Putamen (tissue), 1 donor: ENCODE measurements around the gene CTNND1.
"Not testable (repeated sequence)": the region's sequence is repeated elsewhere in the genome, so short reads cannot be mapped to it uniquely, and the experiment has no call there.

ENCODE experiments used
- DNase-seq: peaks from one replicate; pipeline ENCODE4 v3.0.0-alpha.2; 2016; ENCODE audit warnings: low spot score

Gene CTNND1

GRCh38 chr11:57761301-57762234 is at the start of gene CTNND1:
CTNND1 (plus strand) TSS chr11:57761802; CDS start chr11:57791479, 29,677 bp downstream.
- DNase-seq = peak; percentile 93

GRCh38 chr11:57712256-57713150 is 49.1 kb upstream of the CTNND1 start, which contains the start of gene TMX2:
TMX2 (plus strand) TSS chr11:57712593; CDS start chr11:57712619, 26 bp downstream.
- DNase-seq = peak; percentile 99

- no peak for DNase-seq
These were observed 47.8 kb upstream of the CTNND1 start for GRCh38 chr11:57713835-57714234.

- DNase-seq = not testable (repeated sequence)
These were observed 44.9 kb upstream of the CTNND1 start for GRCh38 chr11:57716726-57717125.

GRCh38 chr11:57727185-57727584 is 34.4 kb upstream of the CTNND1 start:
- no peak for DNase-seq

GRCh38 chr11:57728829-57729228 is 32.8 kb upstream of the CTNND1 start:
- no peak for DNase-seq

- no peak for DNase-seq
These were observed 32.1 kb upstream of the CTNND1 start for GRCh38 chr11:57729479-57729878.

GRCh38 chr11:57732661-57733060 is 28.9 kb upstream of the CTNND1 start:
- no peak for DNase-seq

- no peak for DNase-seq
These were observed 25.8 kb upstream of the CTNND1 start for GRCh38 chr11:57735619-57736298.

GRCh38 chr11:57741132-57742086 is 20.2 kb upstream of the CTNND1 start, which contains the start of gene SELENOH:
SELENOH (plus strand) TSS chr11:57741491; CDS start chr11:57741596, 105 bp downstream.
- peak; percentile 96 for DNase-seq

- no peak for DNase-seq
These were observed 19.5 kb upstream of the CTNND1 start for GRCh38 chr11:57742087-57742452.

GRCh38 chr11:57744357-57744756 is 17.2 kb upstream of the CTNND1 start:
- DNase-seq = no peak

- no peak for DNase-seq
These were observed 16.4 kb upstream of the CTNND1 start for GRCh38 chr11:57745206-57745605.

GRCh38 chr11:57746920-57747319 is 14.7 kb upstream of the CTNND1 start:
- no peak for DNase-seq

GRCh38 chr11:57751176-57751575 is 10.4 kb upstream of the CTNND1 start:
- no peak for DNase-seq

- peak; percentile 20 for DNase-seq
These were observed 9.8 kb upstream of the CTNND1 start, which contains the start of gene BTBD18 for GRCh38 chr11:57751676-57752253. BTBD18 (minus strand) TSS chr11:57751819; CDS start chr11:57751188, 631 bp downstream.

- DNase-seq = no peak
These were observed 8.6 kb upstream of the CTNND1 start for GRCh38 chr11:57752954-57753353.

- no peak for DNase-seq
These were observed 3.4 kb upstream of the CTNND1 start for GRCh38 chr11:57758174-57758573.

- peak; percentile 20 for DNase-seq
These were observed 746 bp downstream of the CTNND1 start for GRCh38 chr11:57762235-57762861.

GRCh38 chr11:57763568-57763967 is 2.0 kb downstream of the CTNND1 start:
- DNase-seq = peak; percentile 30
